SU-DHL-6 (cell line): ENCODE data around the gene FAIM2.

Experiments used
- H2AFZ ChIP-seq: fragments of 200-600 bp; sonication (generic); 2 replicates; pipeline ENCODE4 v1.6.1; 2014; ENCODE audit warnings: low read depth, mild to moderate bottlenecking, moderate library complexity, mixed read lengths, antibody characterized with exemption, low read length; ENCODE audit not compliant: severe bottlenecking
- H3F3A ChIP-seq: fragments of 200-600 bp; shearing (Covaris generic); 2 replicates; pipeline ENCODE4 v1.6.0; 2016; ENCODE audit warnings: antibody characterized with exemption, mild to moderate bottlenecking; ENCODE audit not compliant: insufficient read depth
- H3K27ac ChIP-seq: fragments of 200-600 bp; sonication (generic); 2 replicates; pipeline ENCODE4 v1.5.1; 2016; ENCODE audit warnings: low read depth, mild to moderate bottlenecking, low read length, moderate library complexity, mixed read lengths
- H3K27me3 ChIP-seq: fragments of 200-600 bp; sonication (generic), shearing (Covaris generic); 2 replicates; pipeline ENCODE4 v1.6.0; 2014; ENCODE audit warnings: mild to moderate bottlenecking, low read length
- H3K36me3 ChIP-seq: fragments of 200-600 bp; sonication (generic); 2 replicates; pipeline ENCODE4 v1.6.1; 2014; ENCODE audit warnings: mild to moderate bottlenecking, low read length, mixed read lengths
- H3K4me2 ChIP-seq: fragments of 300-600, 200-600 bp; shearing (Covaris generic), sonication (generic); 2 replicates; pipeline ENCODE4 v1.6.0; 2014; ENCODE audit warnings: low read length, low read depth, mild to moderate bottlenecking; ENCODE audit not compliant: poor library complexity, severe bottlenecking
- H3K4me3 ChIP-seq: fragments of 200-600 bp; sonication (generic); 2 replicates; pipeline ENCODE4 v1.5.1; 2014; ENCODE audit warnings: antibody characterized with exemption, low read length, mild to moderate bottlenecking, mixed read lengths; ENCODE audit not compliant: insufficient read depth, poor library complexity, severe bottlenecking
- H3K79me2 ChIP-seq: fragments of 200-600 bp; sonication (generic); 2 replicates; pipeline ENCODE4 v1.6.1; 2014; ENCODE audit warnings: mild to moderate bottlenecking, low read length, moderate library complexity; ENCODE audit not compliant: insufficient read depth
- H3K9ac ChIP-seq: fragments of 200-600 bp; sonication (generic); 2 replicates; pipeline ENCODE4 v1.7.0; 2014; ENCODE audit warnings: mild to moderate bottlenecking, low read length
- H3K9me2 ChIP-seq: fragments of 200-600 bp; sonication (generic); replicated peaks from 2 replicates; pipeline ENCODE4 v1.6.1; 2014; ENCODE audit warnings: low read length; ENCODE audit not compliant: insufficient read depth
- H3K9me3 ChIP-seq: fragments of 200-600 bp; sonication (generic); 2 replicates; pipeline ENCODE4 v1.6.1; 2014; ENCODE audit warnings: low read length, mixed read lengths; ENCODE audit not compliant: insufficient read depth
- H4K20me1 ChIP-seq: fragments of 200-600 bp; sonication (generic); 2 replicates; pipeline ENCODE4 v1.6.1; 2014; ENCODE audit warnings: low read depth, mild to moderate bottlenecking, antibody characterized with exemption, low read length, moderate library complexity, mixed read lengths
- EZH2phosphoT487 ChIP-seq: fragments of 200-600 bp; sonication (generic), shearing (Covaris generic); conservative IDR thresholded peaks from 2 replicates; pipeline ENCODE4 v1.6.1; 2018; ENCODE audit warnings: mild to moderate bottlenecking, antibody characterized with exemption, low read length, moderate library complexity, mixed read lengths
- TF ChIP-seq, protein P1 (sequence below): fragments of 200-600 bp; sonication (generic); IDR thresholded peaks from one replicate; pipeline ENCODE4 v1.5.1; 2017; ENCODE audit warnings: antibody characterized with exemption, mild to moderate bottlenecking, low read length, moderate library complexity; ENCODE audit not compliant: insufficient read depth, poor library complexity, severe bottlenecking

The FAIM2 gene

DNA sequence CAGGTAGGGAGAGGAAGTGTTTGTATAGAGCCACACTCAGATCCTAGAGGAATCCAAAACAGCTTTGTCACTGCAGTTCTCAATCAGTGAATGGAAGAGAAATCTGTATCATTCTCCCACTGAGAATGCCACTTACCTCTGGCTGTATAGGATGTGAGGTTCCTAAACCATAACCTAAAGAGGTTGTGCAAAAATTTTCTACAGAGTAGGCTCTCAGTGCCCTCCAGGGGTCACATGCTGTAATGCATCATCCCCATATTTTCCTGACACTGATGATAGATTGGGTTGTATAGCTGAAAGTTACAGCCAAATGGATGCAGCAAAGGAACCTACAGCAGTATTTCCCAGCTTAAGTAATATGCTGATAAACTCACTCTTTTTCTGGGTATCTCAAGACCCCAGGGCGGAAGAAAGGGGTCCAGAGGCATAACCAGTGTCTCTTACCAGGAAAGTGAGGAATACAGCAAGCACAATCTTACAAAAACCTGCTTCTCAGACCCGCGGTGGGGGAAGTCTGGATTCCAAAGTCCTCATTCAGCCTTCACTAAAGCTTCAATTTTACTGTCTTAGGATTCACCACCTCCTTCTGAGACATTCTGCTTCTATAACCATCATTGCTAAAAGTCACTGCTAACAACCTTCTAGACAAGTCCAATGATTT is 64.6 kb downstream of the FAIM2 start:
- Histone ChIP-seq H3K79me2 (no peaks in the 10 kb centered on the region), H3F3A (peaks cover 20% of the 10 kb centered on the region), H3K36me3 (no peaks in the 10 kb centered on the region), H2AFZ (no peak overlapping the region), H3K9me2 (no peaks in the 10 kb centered on the region), H3K9me3 (no peaks in the 10 kb centered on the region), H3K27me3 (no peaks in the 10 kb centered on the region), H3K27ac (no peak overlapping the region), H3K4me3 (no peak overlapping the region), H4K20me1 (no peaks in the 10 kb centered on the region), H3K9ac (no peak overlapping the region), H3K4me2 (no peak overlapping the region)
- TF ChIP-seq, protein P1, sequence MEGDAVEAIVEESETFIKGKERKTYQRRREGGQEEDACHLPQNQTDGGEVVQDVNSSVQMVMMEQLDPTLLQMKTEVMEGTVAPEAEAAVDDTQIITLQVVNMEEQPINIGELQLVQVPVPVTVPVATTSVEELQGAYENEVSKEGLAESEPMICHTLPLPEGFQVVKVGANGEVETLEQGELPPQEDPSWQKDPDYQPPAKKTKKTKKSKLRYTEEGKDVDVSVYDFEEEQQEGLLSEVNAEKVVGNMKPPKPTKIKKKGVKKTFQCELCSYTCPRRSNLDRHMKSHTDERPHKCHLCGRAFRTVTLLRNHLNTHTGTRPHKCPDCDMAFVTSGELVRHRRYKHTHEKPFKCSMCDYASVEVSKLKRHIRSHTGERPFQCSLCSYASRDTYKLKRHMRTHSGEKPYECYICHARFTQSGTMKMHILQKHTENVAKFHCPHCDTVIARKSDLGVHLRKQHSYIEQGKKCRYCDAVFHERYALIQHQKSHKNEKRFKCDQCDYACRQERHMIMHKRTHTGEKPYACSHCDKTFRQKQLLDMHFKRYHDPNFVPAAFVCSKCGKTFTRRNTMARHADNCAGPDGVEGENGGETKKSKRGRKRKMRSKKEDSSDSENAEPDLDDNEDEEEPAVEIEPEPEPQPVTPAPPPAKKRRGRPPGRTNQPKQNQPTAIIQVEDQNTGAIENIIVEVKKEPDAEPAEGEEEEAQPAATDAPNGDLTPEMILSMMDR, result peak; percentile 75
- no peak for TF ChIP-seq EZH2phosphoT487

DNA sequence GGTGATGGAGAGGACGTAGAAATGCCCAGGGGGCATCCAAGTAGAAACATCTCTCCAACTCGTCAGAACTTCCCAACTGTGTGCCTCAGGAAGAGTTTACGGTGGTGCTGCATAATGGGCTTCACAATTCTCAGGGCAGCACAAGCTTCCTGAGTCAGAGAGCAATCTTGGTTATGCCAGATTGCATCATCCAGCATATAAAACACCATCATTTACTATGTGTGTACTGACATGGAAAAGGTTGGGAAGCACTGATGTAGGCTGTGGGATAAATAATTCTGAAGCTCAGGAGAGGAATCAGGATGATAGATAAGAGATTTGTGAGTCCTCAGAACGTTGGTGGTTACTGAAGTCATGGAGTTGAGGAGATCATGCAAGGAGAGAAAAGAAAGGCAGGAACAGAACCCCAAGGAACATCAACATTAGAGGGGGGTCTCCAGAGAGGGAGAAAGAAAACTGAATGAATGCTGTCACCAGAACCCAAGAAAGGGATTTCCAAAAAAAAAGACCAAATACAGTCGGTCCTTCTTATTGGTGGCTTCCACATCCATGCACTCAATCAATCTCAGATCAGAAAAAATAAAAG is 70.8 kb downstream of the FAIM2 start:
- H3K9me2 ChIP-seq, result no peaks in the 10 kb centered on the region
- no peak overlapping the region for H3K27ac ChIP-seq
- no peaks in the 10 kb centered on the region for H3F3A ChIP-seq
- H3K9me3 ChIP-seq, result no peaks in the 10 kb centered on the region
- no peak for TF ChIP-seq EZH2phosphoT487
- TF ChIP-seq, protein P1, result no peak
- H3K4me3 ChIP-seq, result no peak overlapping the region
- no peak overlapping the region for H3K9ac ChIP-seq
- H3K4me2 ChIP-seq, result no peak overlapping the region
- H4K20me1 ChIP-seq, result no peaks in the 10 kb centered on the region
- H3K36me3 ChIP-seq, result no peaks in the 10 kb centered on the region
- H3K27me3 ChIP-seq, result no peaks in the 10 kb centered on the region
- no peak overlapping the region for H2AFZ ChIP-seq
- no peaks in the 10 kb centered on the region for H3K79me2 ChIP-seq

DNA sequence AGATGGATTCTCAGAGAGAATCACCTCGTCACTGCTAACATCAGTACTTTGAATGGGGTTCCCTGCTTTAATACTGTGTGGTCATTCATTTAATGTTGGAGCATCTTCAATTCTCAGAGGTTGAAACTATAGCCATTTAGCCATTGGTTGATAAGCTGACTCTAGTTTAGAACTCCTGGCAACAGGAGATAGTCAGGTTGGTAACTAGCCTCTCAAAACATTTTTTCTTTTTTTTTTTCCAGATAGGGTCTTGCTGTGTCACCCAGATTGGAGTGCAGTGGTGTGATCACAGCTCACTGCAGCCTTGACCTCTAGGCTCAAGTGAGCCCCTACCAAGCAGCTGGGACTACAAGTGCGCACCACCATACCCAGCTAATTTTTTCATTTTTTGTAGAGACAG is 72.0 kb downstream of the FAIM2 start:
- Histone ChIP-seq H3K9me2 (no peaks in the 10 kb centered on the region), H3K79me2 (no peaks in the 10 kb centered on the region), H3K4me3 (no peak overlapping the region), H4K20me1 (no peaks in the 10 kb centered on the region), H3K27me3 (no peaks in the 10 kb centered on the region), H2AFZ (no peak overlapping the region), H3K9ac (no peak overlapping the region), H3K36me3 (no peaks in the 10 kb centered on the region), H3K27ac (no peak overlapping the region), H3K4me2 (no peak overlapping the region), H3F3A (no peaks in the 10 kb centered on the region), H3K9me3 (no peaks in the 10 kb centered on the region)
- TF ChIP-seq, protein P1, result no peak
- TF ChIP-seq EZH2phosphoT487, result no peak
